Measurements from ENCODE around the gene TP53AIP1. TPM values are rescaled to one million over a fixed set of nuclear protein-coding genes. Genes with fewer than 3 reads are reported as not detected.
"Not testable (repeated sequence)": the region's sequence is repeated elsewhere in the genome, so short reads cannot be mapped to it uniquely, and the experiment has no call there.

The TP53AIP1 gene
- polyA plus RNA-seq, 3 donors from 2014 or later = not detected

DNA sequence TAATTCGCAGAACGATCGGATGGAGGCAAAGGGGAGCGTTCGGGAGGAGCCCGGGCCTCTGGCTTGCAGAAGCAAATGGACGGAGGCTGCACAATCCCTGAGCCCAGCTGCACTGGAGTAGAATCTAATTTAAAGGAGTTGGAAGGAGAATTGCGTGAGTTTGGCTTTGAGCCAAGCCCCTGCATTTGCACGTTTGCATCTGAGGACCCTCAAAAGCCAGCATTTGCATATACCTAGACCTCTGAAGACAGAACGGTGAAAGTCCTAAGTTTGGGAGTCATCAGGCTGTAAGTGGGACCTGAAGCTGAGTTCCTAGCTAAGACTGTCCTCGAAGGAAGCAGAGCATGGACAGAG lies 15.6 kb downstream of the TP53AIP1 start:
- H3K36me3 Mint-ChIP-seq = peaks cover 0 to 3% (median 0%) of the 10 kb centered on the region in 3 donors
- H3K4me3 Mint-ChIP-seq = peak overlapping the region in 1 of 5 donors; percentile 2
- peaks cover 4 to 13% (median 10%) of the 10 kb centered on the region in 3 donors for H3K27me3 Mint-ChIP-seq (ENCODE audit: low read depth in 3 of 3)
- peaks cover 12% of the 10 kb centered on the region in 2 donors for H3K4me1 Mint-ChIP-seq
- no peaks in the 10 kb centered on the region for H3K9me3 Mint-ChIP-seq
- no peak for DNase-seq
- no peak overlapping the region for H3K27ac Mint-ChIP-seq

DNA sequence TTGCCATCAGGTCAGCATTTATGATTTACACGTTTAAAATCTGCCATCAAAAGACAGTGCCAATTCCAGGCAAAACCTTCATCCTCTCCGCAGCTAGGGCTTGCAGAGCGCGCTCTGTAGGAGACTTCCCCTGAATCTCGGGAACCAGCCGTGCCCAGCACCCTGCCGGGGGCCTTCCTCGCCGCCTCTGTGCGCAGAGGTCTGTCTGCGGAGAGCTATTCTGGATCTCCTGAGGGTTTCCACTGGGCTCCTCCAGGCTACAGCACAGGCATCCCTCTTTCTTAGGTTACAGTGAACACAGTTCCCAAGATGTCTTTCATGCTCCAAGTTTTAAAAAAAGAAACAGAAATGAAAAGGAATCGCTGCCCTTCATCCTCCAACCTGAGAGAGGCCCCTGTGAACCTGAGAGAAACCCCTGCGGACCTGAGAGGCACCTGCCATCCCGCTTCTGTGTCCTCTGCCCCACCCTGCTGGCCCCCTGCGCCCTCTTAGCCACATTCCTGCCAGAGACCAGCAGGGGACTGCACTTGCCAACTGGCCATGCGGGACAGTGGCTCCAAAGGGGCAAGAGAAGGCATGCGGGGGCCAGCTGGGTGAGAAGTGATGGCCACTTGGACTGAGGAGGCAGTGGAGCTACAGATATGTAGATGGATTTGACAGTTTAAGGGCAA lies 16.1 kb downstream of the TP53AIP1 start:
- H3K27me3 Mint-ChIP-seq (ENCODE audit: low read depth in 3 of 3) = peaks cover 4 to 17% (median 10%) of the 10 kb centered on the region in 3 donors
- peaks cover 0 to 3% (median 0%) of the 10 kb centered on the region in 3 donors for H3K36me3 Mint-ChIP-seq
- H3K27ac Mint-ChIP-seq = no peak overlapping the region
- H3K4me3 Mint-ChIP-seq = no peak overlapping the region
- H3K4me1 Mint-ChIP-seq = peaks cover 12% of the 10 kb centered on the region in 2 donors
- no peaks in the 10 kb centered on the region for H3K9me3 Mint-ChIP-seq
- no peak for DNase-seq

DNA sequence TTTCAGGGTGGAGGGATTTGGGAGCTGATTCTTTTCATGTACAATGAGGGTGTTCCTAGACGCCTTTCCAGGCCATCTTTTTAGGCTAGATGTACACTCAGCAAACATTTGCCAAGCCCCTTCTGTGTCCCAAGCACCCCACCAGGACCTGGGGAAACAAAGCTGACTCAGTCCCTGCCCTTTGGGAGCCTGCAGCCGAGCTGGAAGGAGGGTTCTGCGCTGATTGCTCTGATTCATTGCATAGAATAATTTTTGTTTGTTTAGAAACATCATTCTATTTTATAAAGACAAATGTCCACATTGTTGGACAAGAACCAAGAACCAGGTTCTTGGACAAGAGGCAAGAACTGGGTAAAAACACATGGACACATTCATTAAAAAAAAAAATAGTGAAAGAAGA lies 16.7 kb downstream of the TP53AIP1 start:
- no peak overlapping the region for H3K27ac Mint-ChIP-seq
- no peaks in the 10 kb centered on the region for H3K9me3 Mint-ChIP-seq
- peaks cover 6 to 17% (median 10%) of the 10 kb centered on the region in 3 donors for H3K27me3 Mint-ChIP-seq (ENCODE audit: low read depth in 3 of 3)
- no peak overlapping the region for H3K4me3 Mint-ChIP-seq
- H3K4me1 Mint-ChIP-seq = peaks cover 12% of the 10 kb centered on the region in 2 donors
- H3K36me3 Mint-ChIP-seq = peaks cover 0 to 2% (median 0%) of the 10 kb centered on the region in 3 donors
- no peak for DNase-seq

DNA sequence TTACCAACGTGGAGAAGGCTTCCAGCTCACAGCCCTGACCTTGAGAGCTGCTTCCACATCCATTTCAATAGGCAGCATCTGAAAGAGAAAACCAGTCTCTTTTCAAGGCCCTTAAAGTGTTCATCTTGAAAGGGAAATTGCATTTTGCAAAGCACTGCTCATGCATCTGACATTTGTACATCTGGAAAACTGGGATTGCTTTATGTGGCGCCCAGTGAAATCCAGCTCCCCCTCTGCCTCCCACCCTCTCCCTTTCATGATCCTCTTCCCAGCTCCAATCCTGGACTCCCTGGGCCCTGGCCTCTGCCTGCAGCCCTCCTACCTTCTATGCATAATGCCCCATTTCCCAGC lies 17.4 kb downstream of the TP53AIP1 start:
- H3K36me3 Mint-ChIP-seq = no peaks in the 10 kb centered on the region
- peaks cover 7 to 17% (median 15%) of the 10 kb centered on the region in 3 donors for H3K27me3 Mint-ChIP-seq (ENCODE audit: low read depth in 3 of 3)
- H3K4me3 Mint-ChIP-seq = no peak overlapping the region
- H3K9me3 Mint-ChIP-seq = no peaks in the 10 kb centered on the region
- peaks cover 12% of the 10 kb centered on the region in 2 donors for H3K4me1 Mint-ChIP-seq
- H3K27ac Mint-ChIP-seq = no peak overlapping the region
- DNase-seq = no peak

DNA sequence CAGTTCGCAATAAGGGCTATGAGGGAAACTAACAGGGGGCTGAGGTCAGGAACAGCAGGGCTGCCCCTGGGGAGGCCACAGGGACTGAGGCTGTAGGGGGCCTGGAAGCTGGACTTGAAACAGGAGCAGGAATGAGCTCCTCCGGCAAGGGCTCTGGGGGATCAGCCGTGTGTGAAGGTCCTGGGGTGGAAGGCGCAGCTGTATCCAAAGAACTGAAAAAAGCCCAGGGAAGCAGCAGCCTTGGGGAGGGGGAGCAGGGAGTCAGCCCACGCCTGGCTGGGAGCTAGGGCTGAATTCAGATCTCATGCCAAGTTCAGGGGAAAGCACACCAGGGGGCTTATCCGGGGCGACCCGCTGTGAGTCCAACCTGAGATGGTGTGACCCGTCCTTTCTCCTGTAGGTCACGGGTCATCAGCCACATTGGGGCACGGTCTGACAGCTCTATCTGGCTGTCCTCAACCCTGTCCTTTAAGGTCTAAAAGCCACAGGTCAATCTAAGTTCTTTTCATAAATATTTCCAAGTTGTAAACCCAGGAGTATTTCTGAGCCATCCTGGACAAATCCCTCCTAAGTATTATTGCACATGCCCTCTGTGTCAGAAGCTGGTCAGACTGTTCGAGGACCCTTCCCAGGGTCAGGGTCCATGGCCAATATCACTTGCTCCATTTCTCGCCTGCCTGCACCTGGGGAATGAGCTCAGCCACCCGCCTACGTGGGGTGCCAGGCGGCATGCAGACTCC lies 18.0 kb downstream of the TP53AIP1 start:
- H3K9me3 Mint-ChIP-seq = no peaks in the 10 kb centered on the region
- DNase-seq = no peak
- H3K27ac Mint-ChIP-seq = no peak overlapping the region
- H3K4me3 Mint-ChIP-seq = no peak overlapping the region
- peaks cover 5 to 17% (median 11%) of the 10 kb centered on the region in 3 donors for H3K27me3 Mint-ChIP-seq (ENCODE audit: low read depth in 3 of 3)
- H3K4me1 Mint-ChIP-seq = peaks cover 12% of the 10 kb centered on the region in 2 donors
- H3K36me3 Mint-ChIP-seq = no peaks in the 10 kb centered on the region

DNA sequence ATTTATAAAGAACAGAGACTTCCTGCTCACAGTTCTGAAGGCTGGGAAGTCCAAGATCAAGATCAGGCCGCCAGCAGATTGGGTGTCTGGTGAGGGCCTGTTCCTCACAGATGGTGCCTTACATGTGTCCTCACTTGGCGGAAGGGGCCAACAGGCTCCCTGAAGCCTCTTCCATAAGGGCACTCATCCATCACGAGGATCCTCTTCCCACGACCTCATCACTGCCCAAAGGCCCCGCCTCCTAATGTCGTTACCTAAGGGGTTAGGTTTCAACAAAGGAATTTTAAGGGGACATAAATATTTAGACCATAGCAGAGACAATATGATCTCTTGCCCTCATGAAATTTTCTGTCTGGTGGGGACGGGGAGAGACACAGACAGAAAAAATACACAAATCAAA lies 18.6 kb downstream of the TP53AIP1 start:
- Mint-ChIP-seq H3K4me1 (peaks cover 12 to 17% of the 10 kb centered on the region in 2 donors), H3K4me3 (no peak overlapping the region), H3K27me3 (ENCODE audit: low read depth in 3 of 3) (peaks cover 7 to 20% (median 8%) of the 10 kb centered on the region in 3 donors), H3K9me3 (no peaks in the 10 kb centered on the region), H3K27ac (no peak overlapping the region), H3K36me3 (no peaks in the 10 kb centered on the region)
- DNase-seq = no peak

DNA sequence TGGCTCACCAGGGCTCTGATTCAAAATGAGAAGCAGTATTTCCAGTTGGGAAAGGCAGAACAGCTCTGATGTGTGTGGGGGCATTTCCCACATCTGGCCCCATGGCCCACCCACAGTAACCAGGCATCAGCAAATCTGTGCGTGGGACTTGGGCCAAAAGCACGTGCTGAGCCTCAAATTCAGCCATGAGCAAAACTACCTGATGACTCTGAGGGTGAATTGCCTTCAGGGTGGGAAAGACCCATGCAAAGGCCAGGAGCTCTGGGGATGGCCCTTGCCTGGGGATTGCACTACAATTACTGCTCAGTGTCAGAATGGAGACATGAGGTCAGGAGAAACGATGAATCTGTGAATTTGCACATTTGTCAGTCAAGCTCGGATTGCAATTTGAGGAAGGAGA lies 20.9 kb downstream of the TP53AIP1 start:
- Mint-ChIP-seq H3K36me3 (no peaks in the 10 kb centered on the region), H3K27ac (no peak overlapping the region), H3K4me3 (no peak overlapping the region), H3K27me3 (ENCODE audit: low read depth in 3 of 3) (peaks cover 14 to 29% (median 18%) of the 10 kb centered on the region in 3 donors), H3K4me1 (peaks cover 25 to 28% of the 10 kb centered on the region in 2 donors), H3K9me3 (no peaks in the 10 kb centered on the region)
- no peak for DNase-seq

DNA sequence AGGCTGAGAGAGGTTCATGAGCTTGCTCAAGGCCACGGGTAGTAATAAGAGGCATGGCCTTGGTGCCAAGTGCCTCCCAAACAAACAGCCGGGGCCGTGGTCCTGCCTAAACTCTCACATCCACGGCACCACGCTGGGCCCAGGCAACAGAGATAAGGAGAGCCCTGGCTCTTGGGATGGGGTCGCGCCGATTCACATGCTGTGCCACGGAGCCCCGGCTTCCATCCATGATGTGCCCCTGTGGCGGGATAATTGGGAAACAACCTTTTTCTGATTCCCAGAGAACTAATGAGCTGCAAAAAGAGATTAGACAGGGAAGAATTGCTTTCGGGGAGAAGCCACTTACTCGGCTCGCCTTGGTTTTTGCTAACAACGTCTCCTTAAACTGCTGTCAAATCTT lies 22.0 kb downstream of the TP53AIP1 start:
- H3K4me1 Mint-ChIP-seq = peaks cover 25 to 28% of the 10 kb centered on the region in 2 donors
- no peak overlapping the region for H3K27ac Mint-ChIP-seq
- peaks cover 16 to 34% (median 27%) of the 10 kb centered on the region in 3 donors for H3K27me3 Mint-ChIP-seq (ENCODE audit: low read depth in 3 of 3)
- H3K4me3 Mint-ChIP-seq = no peak overlapping the region
- no peak for DNase-seq
- H3K9me3 Mint-ChIP-seq = no peaks in the 10 kb centered on the region
- H3K36me3 Mint-ChIP-seq = peaks cover 0 to 4% (median 0%) of the 10 kb centered on the region in 3 donors

DNA sequence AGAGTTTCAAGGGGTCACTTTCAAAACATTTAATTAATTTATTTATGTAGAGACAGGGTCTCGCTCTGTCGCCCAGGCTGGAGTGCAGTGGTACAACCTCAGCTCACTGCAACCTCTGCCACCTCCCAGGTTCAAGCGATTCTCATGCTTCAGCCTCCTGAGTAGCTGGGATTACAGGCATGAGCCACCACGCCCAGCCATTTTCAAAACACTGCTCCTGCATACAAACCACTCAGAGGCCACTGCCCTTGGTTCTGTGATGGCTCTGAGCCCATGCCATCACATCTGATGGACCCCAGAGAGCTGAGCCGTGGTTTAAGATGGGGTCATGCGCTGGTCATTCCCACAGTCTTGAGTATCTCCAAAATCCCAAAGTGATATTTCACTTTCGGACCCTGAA lies 23.0 kb downstream of the TP53AIP1 start:
- not testable (repeated sequence) for DNase-seq, H3K4me3 Mint-ChIP-seq, H3K9me3 Mint-ChIP-seq, H3K36me3 Mint-ChIP-seq, H3K27ac Mint-ChIP-seq
- Mint-ChIP-seq H3K27me3 (ENCODE audit: low read depth in 3 of 3) (peaks cover 14 to 38% (median 33%) of the 10 kb centered on the region in 3 donors), H3K4me1 (peaks cover 25 to 28% of the 10 kb centered on the region in 2 donors)

DNA sequence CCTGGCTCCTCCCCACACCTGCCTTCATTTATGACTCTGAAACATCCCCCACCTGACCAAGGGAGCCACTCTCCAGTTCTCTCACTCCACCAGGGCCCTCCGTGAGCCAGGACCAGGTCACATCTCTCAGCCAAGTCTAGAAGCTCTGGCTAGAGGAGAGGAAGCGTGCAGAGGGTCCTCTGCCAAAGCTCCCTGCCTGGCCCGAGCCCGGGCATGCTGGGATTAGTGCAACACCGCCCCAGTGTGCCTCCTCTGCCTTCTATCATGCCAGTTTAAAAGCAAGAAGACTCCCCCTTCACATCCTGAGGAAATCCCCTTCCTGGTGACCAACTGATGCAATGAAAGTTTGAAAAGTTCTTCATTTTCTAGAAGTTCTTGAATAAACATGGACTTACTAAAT lies 23.5 kb downstream of the TP53AIP1 start:
- H3K36me3 Mint-ChIP-seq = peaks cover 0 to 8% (median 0%) of the 10 kb centered on the region in 3 donors
- H3K4me1 Mint-ChIP-seq = peaks cover 25 to 28% of the 10 kb centered on the region in 2 donors
- no peak for DNase-seq
- H3K27me3 Mint-ChIP-seq (ENCODE audit: low read depth in 3 of 3) = peaks cover 14 to 39% (median 33%) of the 10 kb centered on the region in 3 donors
- peak overlapping the region in 3 of 5 donors; percentile 23 to 30 (median 26) for H3K4me3 Mint-ChIP-seq
- H3K27ac Mint-ChIP-seq = no peak overlapping the region
- no peaks in the 10 kb centered on the region for H3K9me3 Mint-ChIP-seq

DNA sequence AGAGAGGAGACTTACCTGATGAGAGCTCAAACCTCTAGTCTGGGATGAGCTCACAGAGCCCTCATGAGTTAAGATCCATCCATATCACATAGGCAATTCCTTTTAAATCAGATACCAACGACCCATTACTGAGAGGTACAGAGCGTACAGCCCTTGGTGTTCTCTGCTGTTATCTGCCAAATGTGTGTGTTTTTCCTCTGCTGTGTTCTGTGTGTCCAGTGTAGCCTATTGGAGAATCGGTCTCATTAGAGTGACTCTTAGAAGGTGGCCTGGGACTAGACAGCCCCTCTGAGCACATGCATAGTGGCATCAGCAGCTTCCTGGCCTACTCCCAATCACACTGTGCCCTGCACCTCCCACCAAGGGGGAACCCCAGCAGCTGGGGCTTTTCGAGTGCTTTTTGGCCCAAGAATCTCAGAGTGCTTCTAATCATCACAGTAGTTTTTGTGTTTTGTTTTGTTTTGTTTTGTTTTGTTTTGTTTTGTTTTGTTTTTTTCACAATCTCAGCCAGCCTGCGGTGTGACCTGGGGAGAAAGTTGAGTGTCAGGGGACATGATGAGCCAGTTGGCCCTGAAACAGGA lies 25.4 kb downstream of the TP53AIP1 start:
- Mint-ChIP-seq H3K27ac (peak overlapping the region in 4 of 6 donors; percentile 73 to 82 (median 78)), H3K9me3 (no peaks in the 10 kb centered on the region), H3K36me3 (peaks cover 0 to 8% (median 0%) of the 10 kb centered on the region in 3 donors), H3K4me3 (peak overlapping the region; percentile 16 to 84 (median 78)), H3K4me1 (peaks cover 25 to 28% of the 10 kb centered on the region in 2 donors), H3K27me3 (ENCODE audit: low read depth in 3 of 3) (peaks cover 14 to 39% (median 33%) of the 10 kb centered on the region in 3 donors)
- peak in 2 of 3 donors; percentile 17 to 27 for DNase-seq

DNA sequence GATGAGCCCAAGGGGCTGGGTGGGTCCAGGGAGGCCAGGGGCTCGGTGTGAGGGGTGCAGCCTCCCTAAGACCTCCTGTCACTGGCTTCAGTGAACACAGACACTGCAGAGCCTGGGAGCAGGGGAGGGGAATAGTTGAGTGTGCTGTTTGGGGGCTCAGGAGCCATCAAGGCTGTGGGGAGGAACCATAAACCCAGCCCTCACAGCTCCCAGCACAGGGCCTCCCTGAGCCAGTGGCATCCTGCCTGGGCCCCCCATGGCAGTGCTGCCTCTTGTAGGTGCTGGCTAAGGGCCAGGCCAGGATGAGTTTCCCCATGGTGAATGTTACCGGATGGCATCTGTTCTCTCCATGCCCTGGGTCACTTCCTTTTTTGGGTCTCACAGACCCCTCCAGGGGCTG lies 26.0 kb downstream of the TP53AIP1 start:
- H3K4me3 Mint-ChIP-seq = peak overlapping the region in 1 of 5 donors; percentile 84
- DNase-seq = no peak
- peak overlapping the region in 1 of 6 donors; percentile 82 for H3K27ac Mint-ChIP-seq
- H3K36me3 Mint-ChIP-seq = peaks cover 0 to 8% (median 0%) of the 10 kb centered on the region in 3 donors
- peaks cover 14 to 36% (median 34%) of the 10 kb centered on the region in 3 donors for H3K27me3 Mint-ChIP-seq (ENCODE audit: low read depth in 3 of 3)
- H3K9me3 Mint-ChIP-seq = no peaks in the 10 kb centered on the region
- H3K4me1 Mint-ChIP-seq = peaks cover 25 to 28% of the 10 kb centered on the region in 2 donors

DNA sequence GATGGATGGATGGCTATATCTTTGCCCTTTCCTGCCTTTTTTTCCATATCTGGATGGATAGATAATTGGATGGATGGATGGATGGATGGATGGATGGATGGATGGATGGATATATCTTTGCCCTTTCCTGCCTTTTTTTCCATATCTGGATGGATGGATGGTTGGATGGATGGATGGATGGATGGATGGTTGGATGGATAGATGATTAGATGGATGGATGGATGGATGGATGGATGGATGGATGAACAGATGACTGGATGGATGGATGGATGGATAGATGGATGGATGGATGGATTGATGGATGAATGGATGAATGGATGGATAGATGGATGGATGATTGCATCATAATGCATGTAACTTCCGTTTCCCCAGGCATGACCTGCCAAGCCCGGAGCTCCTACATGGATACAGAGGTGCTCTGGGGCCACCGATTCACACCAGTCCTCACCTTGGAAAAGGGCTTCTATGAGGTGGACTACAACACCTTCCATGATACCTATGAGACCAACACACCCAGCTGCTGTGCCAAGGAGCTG lies 26.6 kb downstream of the TP53AIP1 start:
- H3K4me3 Mint-ChIP-seq = peak overlapping the region in 1 of 5 donors; percentile 34
- no peak for DNase-seq
- peaks cover 14 to 36% (median 33%) of the 10 kb centered on the region in 3 donors for H3K27me3 Mint-ChIP-seq (ENCODE audit: low read depth in 3 of 3)
- H3K36me3 Mint-ChIP-seq = peaks cover 0 to 8% (median 0%) of the 10 kb centered on the region in 3 donors
- H3K4me1 Mint-ChIP-seq = peaks cover 25 to 28% of the 10 kb centered on the region in 2 donors
- no peaks in the 10 kb centered on the region for H3K9me3 Mint-ChIP-seq
- peak overlapping the region in 1 of 6 donors; percentile 41 for H3K27ac Mint-ChIP-seq

DNA sequence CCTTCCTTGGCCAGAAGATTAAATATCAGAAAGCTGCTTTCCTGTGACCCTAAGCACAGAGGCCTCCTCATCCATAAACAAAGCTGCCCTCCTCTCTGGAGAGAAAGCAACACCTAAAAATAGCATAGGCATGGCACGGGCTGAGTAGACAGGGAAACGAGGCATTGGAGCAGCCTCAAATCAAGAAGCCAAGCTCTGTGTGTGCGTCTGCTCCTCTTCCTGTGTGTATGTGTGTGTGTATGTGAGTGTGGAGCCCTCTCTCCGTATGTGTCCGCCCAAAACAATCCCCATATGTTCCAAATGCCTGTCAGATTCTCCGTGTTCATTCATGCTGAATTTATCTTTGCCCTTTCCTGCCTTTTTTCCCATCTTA lies 27.5 kb downstream of the TP53AIP1 start:
- no peak for DNase-seq
- Mint-ChIP-seq H3K27ac (no peak overlapping the region), H3K36me3 (peaks cover 0 to 8% (median 0%) of the 10 kb centered on the region in 3 donors), H3K4me1 (peaks cover 25 to 28% of the 10 kb centered on the region in 2 donors), H3K27me3 (ENCODE audit: low read depth in 3 of 3) (peaks cover 10 to 36% (median 31%) of the 10 kb centered on the region in 3 donors), H3K4me3 (no peak overlapping the region), H3K9me3 (no peaks in the 10 kb centered on the region)

Measured in immature natural killer cell (primary cell).